ENCODE results near the gene BBOX1.

DNA sequence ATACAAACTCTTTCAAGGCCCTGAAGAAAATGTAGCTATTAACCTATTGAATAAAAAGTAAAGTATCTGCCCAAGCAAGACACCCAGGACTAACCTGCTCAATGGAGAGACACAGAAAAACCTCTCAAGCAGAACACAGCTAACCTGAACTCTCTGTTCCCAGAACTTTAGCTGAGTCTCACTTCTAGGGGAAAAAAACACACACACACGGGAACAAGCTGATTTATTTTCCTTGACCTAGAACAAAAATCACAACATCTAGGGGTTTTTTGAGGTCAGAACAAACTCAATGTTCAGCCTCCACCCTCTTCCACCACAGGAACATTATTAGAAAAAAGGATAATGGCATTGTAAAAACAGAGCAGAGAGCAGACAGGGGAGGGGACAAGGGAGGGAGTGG lies 121.6 kb downstream of the BBOX1 start:
- TF ChIP-seq, protein P1, sequence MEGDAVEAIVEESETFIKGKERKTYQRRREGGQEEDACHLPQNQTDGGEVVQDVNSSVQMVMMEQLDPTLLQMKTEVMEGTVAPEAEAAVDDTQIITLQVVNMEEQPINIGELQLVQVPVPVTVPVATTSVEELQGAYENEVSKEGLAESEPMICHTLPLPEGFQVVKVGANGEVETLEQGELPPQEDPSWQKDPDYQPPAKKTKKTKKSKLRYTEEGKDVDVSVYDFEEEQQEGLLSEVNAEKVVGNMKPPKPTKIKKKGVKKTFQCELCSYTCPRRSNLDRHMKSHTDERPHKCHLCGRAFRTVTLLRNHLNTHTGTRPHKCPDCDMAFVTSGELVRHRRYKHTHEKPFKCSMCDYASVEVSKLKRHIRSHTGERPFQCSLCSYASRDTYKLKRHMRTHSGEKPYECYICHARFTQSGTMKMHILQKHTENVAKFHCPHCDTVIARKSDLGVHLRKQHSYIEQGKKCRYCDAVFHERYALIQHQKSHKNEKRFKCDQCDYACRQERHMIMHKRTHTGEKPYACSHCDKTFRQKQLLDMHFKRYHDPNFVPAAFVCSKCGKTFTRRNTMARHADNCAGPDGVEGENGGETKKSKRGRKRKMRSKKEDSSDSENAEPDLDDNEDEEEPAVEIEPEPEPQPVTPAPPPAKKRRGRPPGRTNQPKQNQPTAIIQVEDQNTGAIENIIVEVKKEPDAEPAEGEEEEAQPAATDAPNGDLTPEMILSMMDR (IDR thresholded peaks at IDR 0.05) = no peak
- TF ChIP-seq POLR2A (IDR thresholded peaks at IDR 0.05) = no peak

Measured in tibial nerve (tissue), 3 donors.